ENCODE results near the gene BNIP3.

DNA sequence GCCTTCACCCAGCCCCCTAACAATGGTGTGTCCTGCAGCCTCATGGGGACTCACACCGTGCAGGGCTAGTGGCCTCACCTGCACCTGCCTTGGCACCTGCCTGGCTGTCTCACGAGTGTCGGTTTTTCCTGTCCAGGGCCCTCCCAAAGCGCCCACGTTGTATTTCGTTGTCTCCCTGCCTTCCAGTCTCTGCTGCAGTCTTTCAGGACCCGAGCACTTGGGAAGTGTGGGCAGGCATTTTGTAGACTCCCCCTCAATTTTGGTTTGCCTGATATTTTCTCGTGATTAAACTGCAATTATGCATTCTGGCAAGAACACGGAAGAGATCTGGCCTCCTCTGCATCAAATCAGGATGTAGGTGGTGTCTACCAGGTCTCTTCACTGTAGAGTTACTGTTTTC, 17.9 kb downstream of the BNIP3 start:
- TF ChIP-seq, protein P1, sequence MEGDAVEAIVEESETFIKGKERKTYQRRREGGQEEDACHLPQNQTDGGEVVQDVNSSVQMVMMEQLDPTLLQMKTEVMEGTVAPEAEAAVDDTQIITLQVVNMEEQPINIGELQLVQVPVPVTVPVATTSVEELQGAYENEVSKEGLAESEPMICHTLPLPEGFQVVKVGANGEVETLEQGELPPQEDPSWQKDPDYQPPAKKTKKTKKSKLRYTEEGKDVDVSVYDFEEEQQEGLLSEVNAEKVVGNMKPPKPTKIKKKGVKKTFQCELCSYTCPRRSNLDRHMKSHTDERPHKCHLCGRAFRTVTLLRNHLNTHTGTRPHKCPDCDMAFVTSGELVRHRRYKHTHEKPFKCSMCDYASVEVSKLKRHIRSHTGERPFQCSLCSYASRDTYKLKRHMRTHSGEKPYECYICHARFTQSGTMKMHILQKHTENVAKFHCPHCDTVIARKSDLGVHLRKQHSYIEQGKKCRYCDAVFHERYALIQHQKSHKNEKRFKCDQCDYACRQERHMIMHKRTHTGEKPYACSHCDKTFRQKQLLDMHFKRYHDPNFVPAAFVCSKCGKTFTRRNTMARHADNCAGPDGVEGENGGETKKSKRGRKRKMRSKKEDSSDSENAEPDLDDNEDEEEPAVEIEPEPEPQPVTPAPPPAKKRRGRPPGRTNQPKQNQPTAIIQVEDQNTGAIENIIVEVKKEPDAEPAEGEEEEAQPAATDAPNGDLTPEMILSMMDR (IDR thresholded peaks at IDR 0.05), result no peak
- no peak for TF ChIP-seq POLR2A (IDR thresholded peaks at IDR 0.05)

Data from testis (tissue), 2 donors.